ENCODE measurements around the gene HDAC11. TPM values are rescaled to one million over a fixed set of nuclear protein-coding genes. Genes with fewer than 3 reads are reported as not detected.
A peak's percentile ranks its signal among the peaks of the same experiment; 100 is the strongest.

HDAC11 gene
- total and polyA plus RNA-seq, 11 donors = 20.8 to 49.4 (median 30.7) TPM

DNA sequence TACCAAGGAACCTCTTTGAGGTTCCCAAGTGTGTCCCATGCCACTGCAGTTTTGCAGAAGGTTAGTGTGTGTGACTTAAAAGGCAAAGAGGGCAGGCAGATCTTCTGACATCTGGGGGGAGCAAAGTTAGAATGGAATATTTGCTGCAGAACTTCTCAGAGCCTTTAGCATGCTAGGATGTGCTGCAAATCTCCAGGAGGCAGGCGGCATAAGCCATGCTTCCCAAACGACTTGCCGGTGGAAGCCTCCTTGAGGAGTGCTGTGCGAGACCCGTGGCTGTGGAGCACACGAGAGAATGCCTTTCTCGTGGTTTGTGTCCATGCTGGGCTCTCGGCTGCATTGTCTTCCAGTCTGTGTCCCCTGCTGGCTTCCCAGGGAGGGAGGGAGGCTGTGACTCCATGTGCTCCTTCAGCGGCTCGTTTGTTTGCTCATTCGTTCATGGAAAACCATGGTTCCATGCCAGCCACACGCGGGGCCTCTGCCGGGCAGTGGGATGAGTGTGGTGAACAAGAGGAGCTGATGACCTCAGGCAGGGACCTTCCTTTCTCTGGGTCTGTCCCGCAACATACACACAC, 13.8 kb downstream of the HDAC11 start:
- H3K36me3 ChIP-seq = peaks cover 0 to 24% (median 0%) of the 10 kb centered on the region in 9 donors
- H3K27ac ChIP-seq = no peak overlapping the region
- no peak overlapping the region for H3K4me3 ChIP-seq
- WGBS, 4 donors = 73 to 91% (median 85%) methylated on average over 15 of the region's 15 CpGs
- intact Hi-C loops (cut with DNase I) = no loop called here
- peaks cover 0 to 15% (median 0%) of the 10 kb centered on the region in 12 donors for H3K9me3 ChIP-seq
- DNase-seq (peak in 1 of 5 donors; percentile 19), ATAC-seq (no peak)
- H3K4me1 ChIP-seq = peaks cover 0 to 14% (median 9%) of the 10 kb centered on the region in 12 donors
- H3K27me3 ChIP-seq = no peaks in the 10 kb centered on the region
- TF ChIP-seq, protein P1, sequence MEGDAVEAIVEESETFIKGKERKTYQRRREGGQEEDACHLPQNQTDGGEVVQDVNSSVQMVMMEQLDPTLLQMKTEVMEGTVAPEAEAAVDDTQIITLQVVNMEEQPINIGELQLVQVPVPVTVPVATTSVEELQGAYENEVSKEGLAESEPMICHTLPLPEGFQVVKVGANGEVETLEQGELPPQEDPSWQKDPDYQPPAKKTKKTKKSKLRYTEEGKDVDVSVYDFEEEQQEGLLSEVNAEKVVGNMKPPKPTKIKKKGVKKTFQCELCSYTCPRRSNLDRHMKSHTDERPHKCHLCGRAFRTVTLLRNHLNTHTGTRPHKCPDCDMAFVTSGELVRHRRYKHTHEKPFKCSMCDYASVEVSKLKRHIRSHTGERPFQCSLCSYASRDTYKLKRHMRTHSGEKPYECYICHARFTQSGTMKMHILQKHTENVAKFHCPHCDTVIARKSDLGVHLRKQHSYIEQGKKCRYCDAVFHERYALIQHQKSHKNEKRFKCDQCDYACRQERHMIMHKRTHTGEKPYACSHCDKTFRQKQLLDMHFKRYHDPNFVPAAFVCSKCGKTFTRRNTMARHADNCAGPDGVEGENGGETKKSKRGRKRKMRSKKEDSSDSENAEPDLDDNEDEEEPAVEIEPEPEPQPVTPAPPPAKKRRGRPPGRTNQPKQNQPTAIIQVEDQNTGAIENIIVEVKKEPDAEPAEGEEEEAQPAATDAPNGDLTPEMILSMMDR (IDR thresholded peaks at IDR 0.05) = no peak
- TF ChIP-seq POLR2A (IDR thresholded peaks at IDR 0.05) = no peak

DNA sequence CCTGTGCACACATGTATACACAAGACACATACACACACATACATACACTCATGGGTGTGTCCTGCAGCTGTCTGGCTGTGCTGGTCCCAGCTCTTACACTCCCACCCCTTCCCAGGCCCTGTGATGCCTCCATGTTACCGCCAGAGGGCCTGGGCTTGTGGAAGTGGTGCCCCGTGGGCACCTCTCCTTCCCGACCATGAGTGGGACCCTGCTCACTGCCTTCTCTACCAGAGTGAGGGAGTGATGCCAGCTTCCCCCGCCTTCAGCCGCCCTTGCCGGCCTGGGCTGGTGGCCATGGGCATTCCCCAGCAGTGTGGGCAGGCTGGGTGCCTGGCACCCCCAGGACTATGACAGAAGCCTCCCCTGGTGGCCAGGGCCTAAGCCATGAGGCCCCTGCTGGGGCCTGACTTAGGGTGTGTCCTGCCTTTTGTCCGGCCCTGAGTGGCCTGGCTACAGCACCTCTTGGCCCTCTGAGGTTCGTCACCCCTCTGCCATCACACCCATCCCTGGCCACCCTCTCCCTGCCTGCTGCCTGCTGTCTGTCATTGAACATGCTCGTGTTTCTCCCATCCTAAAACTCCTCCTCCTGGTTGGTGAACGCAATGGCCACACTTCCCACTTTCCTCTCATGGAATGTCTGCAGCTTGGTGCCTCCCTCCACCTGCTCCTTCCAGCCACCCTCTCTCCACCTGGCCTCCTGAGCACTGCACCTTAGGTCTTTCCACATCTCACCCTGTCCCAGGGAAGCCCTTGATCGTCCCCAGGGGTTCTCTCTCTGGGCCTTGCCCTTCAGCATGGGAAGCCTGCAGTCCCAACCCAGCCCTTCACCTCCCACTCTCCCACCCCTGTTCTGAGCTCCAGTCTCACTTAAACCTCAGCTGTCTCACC, 14.6 kb downstream of the HDAC11 start:
- Histone ChIP-seq H3K27me3 (no peaks in the 10 kb centered on the region), H3K9me3 (peaks cover 0 to 8% (median 0%) of the 10 kb centered on the region in 12 donors), H3K4me1 (peaks cover 0 to 14% (median 9%) of the 10 kb centered on the region in 12 donors), H3K4me3 (no peak overlapping the region), H3K27ac (no peak overlapping the region), H3K36me3 (peaks cover 0 to 16% (median 0%) of the 10 kb centered on the region in 9 donors)
- 59 to 67% (median 64%) methylated on average over 11 of the region's 11 CpGs for WGBS, 4 donors
- DNase-seq (peak in 2 of 5 donors; percentile 28 to 56), ATAC-seq (peak in 2 of 4 donors; percentile 14 to 38)
- TF ChIP-seq, protein P1 (IDR thresholded peaks at IDR 0.05) = peak; percentile 17 to 52 (median 36)
- TF ChIP-seq POLR2A (IDR thresholded peaks at IDR 0.05) = no peak
- intact Hi-C loops (cut with DNase I) = loop anchor here in 4 of 10 donors (1.0 to 5.0 kb wide), 5 partner anchors 53 to 402 kb away; partner anchors contain the start of gene FBLN2 (in 1 of the 4)

DNA sequence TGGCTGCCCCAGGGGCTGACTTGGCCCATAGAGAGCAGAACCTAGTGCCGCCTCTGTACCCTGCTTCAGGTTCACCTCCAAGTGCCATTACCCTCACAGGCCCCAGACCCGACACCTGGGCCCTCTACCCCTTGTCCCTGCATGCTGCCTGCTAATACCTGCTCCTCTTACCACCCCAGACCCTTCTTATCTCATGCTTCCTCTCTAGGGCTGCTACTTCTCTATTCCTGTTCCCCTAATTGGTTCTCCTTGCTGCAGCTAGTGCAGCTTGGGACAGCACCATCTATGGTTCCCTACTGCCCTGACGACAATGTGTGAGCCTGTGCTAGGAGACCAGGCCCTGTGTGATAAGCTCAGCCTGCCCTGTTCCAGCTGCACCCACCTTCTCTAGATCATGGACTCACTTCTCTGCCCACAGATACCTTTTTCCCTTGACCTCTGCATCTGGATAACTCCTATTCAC, 15.3 kb downstream of the HDAC11 start:
- no peak overlapping the region for H3K27ac ChIP-seq
- TF ChIP-seq, protein P1 (IDR thresholded peaks at IDR 0.05) = no peak
- TF ChIP-seq POLR2A (IDR thresholded peaks at IDR 0.05) = no peak
- peaks cover 0 to 12% (median 0%) of the 10 kb centered on the region in 9 donors for H3K36me3 ChIP-seq
- H3K4me3 ChIP-seq = no peak overlapping the region
- H3K27me3 ChIP-seq = no peaks in the 10 kb centered on the region
- peak in 1 of 5 donors; percentile 8 for DNase-seq
- peaks cover 0 to 3% (median 0%) of the 10 kb centered on the region in 12 donors for H3K9me3 ChIP-seq
- peaks cover 0 to 14% (median 9%) of the 10 kb centered on the region in 12 donors for H3K4me1 ChIP-seq
- ATAC-seq = no peak
- 90 to 96% (median 94%) methylated on average over 3 of the region's 3 CpGs for WGBS, 4 donors
- intact Hi-C loops (cut with DNase I) = loop anchor here in 4 of 10 donors (1.0 to 5.0 kb wide), 5 partner anchors 52 to 403 kb away; partner anchors contain the start of gene FBLN2 (in 1 of the 4)

All from heart left ventricle (tissue), 16 donors.